ENCODE measurements around the gene SH2D7. TPM values are rescaled to one million over a fixed set of nuclear protein-coding genes. Genes with fewer than 3 reads are reported as not detected.

Gene SH2D7
- total RNA-seq: not detected in 2 replicates

GRCh38 chr15:78092261-78093041 is at the start of gene SH2D7:
TSS of gene SH2D7 (plus strand) at chr15:78092561. CDS start at chr15:78092585, 24 bp downstream.

GRCh38 chr15:78077053-78077870 is 15.1 kb upstream of the SH2D7 start, which contains the start of gene TBC1D2B:
TSS of gene TBC1D2B (minus strand) at chr15:78077711. CDS start at chr15:78077652, 59 bp downstream.

GRCh38 chr15:78131295-78132061 is 39.1 kb downstream of the SH2D7 start, which contains the start of gene CIB2:
TSS of gene CIB2 (minus strand) at chr15:78131445. CDS start at chr15:78131215, 230 bp downstream.

GRCh38 chr15:78149068-78149804 is 56.9 kb downstream of the SH2D7 start, which contains the start of gene IDH3A:
TSS of gene IDH3A (plus strand) at chr15:78149362. CDS start at chr15:78149404, 42 bp downstream.

Small RNA genes lying within 50 kb of the gene (small RNA-seq; reads per million reads assigned to genes)
- gene RF00092: not detected

Other genes starting within 250 kb of the SH2D7 start
- gene TBC1D2B, start 14.8 kb upstream of the SH2D7 start, total RNA-seq: 28.7 and 31.3 TPM in 2 replicates
- gene CIB2, start 38.9 kb downstream of the SH2D7 start, total RNA-seq: under 0.01 and 0.98 TPM in 2 replicates
- gene IDH3A, start 56.8 kb downstream of the SH2D7 start, total RNA-seq: 23.9 and 38.5 TPM in 2 replicates
- gene ACSBG1, start 142.0 kb downstream of the SH2D7 start, total RNA-seq: under 0.01 TPM in 1 of 2 replicates, not detected in the other
- 1.1 and 2.0 TPM in 2 replicates for gene DNAJA4, start 172.0 kb downstream of the SH2D7 start, total RNA-seq
- gene SKIC8, start 207.0 kb downstream of the SH2D7 start, total RNA-seq: 57.7 and 71.2 TPM in 2 replicates
- not detected in 2 replicates for gene CRABP1, start 247.8 kb downstream of the SH2D7 start, total RNA-seq

All from subcutaneous preadipocyte (primary cell).